Cardiac muscle cell (in vitro differentiated cells and primary cell): ENCODE data around the gene C12orf43. TPM values are rescaled to one million over a fixed set of nuclear protein-coding genes. Genes with fewer than 3 reads are reported as not detected.

Experiments
- DNase-seq, 2 donors: peaks; one replicate each; pipeline versions ENCODE4 v3.0.0 to v3.0.0-alpha.2; 2010 to 2017; ENCODE audit warnings: low read depth in 1 of 2, low spot score in 1 of 2
- H3K27ac ChIP-seq: fragments of 200-600 bp; sonication (generic); 2 replicates; pipeline ENCODE4 v1.5.1; 2016
- H3K27me3 ChIP-seq: fragments of 200-600 bp; sonication (generic); 2 replicates; pipeline ENCODE4 v1.6.0; 2016; ENCODE audit warnings: control low read depth
- H3K36me3 ChIP-seq: fragments of 200-600 bp; sonication (generic); 2 replicates; pipeline ENCODE4 v1.5.1; 2016; ENCODE audit warnings: control low read depth
- H3K4me1 ChIP-seq: fragments of 200-600 bp; sonication (generic); 2 replicates; pipeline ENCODE4 v1.8.1; 2017; ENCODE audit warnings: low read depth, mild to moderate bottlenecking, mixed run types
- H3K4me3 ChIP-seq: fragments of 200-600 bp; sonication (generic); 2 replicates; pipeline ENCODE4 v1.5.1; 2016; ENCODE audit warnings: mild to moderate bottlenecking
- H3K9me3 ChIP-seq: fragments of 200-600 bp; sonication (generic); 2 replicates; pipeline ENCODE4 v1.5.1; 2017; ENCODE audit warnings: low read depth, mild to moderate bottlenecking, control low read depth
- polyA plus RNA-seq: library from polyadenylated mRNA; unstranded; fragments of >200 nt; fragmentation: Nextera tagmentation; extraction: Ambion mirVana; gene quantifications from 2 replicates; pipeline ENCODE4 v1.2.1, GENCODE V29; 2016
- total RNA-seq: library from RNA; depleted of rRNA; stranded (reverse); fragments of >200 nt; gene quantifications from 2 replicates; pipeline ENCODE4 v1.2.3, GENCODE V29; 2016
- TF ChIP-seq, protein P1 (sequence below): IDR thresholded peaks from 2 replicates; pipeline ENCODE4 v1.5.1; 2012; ENCODE audit warnings: low read depth, mild to moderate bottlenecking, low read length

C12orf43 gene
- total and polyA plus RNA-seq, 2 experiments from 2014 or later, result 20.5 to 24.4 TPM

DNA sequence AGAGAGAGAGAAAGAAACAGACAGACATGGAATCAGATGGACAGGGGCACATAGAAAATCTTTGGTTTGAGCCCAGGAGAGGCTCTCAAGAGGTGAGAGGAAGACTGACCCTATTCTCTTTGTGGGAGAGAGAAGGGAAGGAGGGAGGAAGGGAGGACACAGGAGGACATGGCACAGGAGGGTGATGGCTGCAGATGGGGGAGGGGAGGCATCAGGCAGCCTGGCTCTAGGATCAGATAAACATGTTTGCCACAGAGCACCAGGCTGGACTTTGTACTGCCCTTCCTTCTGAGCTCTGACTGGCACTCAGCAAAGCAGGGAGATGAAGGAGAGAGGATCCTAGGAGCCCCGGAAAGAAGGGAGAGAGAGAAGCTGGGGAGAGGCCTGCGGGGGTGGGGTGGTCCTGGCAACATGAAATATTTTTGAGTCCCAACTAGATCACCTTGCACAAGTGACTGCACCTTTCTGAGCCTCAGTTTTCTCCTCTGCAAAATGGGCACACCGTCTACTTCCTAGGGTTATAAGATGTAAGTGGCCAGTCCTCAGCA, 31.9 kb downstream of the C12orf43 start:
- TF ChIP-seq, protein P1, sequence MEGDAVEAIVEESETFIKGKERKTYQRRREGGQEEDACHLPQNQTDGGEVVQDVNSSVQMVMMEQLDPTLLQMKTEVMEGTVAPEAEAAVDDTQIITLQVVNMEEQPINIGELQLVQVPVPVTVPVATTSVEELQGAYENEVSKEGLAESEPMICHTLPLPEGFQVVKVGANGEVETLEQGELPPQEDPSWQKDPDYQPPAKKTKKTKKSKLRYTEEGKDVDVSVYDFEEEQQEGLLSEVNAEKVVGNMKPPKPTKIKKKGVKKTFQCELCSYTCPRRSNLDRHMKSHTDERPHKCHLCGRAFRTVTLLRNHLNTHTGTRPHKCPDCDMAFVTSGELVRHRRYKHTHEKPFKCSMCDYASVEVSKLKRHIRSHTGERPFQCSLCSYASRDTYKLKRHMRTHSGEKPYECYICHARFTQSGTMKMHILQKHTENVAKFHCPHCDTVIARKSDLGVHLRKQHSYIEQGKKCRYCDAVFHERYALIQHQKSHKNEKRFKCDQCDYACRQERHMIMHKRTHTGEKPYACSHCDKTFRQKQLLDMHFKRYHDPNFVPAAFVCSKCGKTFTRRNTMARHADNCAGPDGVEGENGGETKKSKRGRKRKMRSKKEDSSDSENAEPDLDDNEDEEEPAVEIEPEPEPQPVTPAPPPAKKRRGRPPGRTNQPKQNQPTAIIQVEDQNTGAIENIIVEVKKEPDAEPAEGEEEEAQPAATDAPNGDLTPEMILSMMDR, result no peak
- Histone ChIP-seq H3K27ac (no peak overlapping the region), H3K36me3 (no peaks in the 10 kb centered on the region), H3K27me3 (no peaks in the 10 kb centered on the region), H3K9me3 (no peaks in the 10 kb centered on the region), H3K4me3 (no peak overlapping the region), H3K4me1 (no peaks in the 10 kb centered on the region)
- DNase-seq, result no peak

DNA sequence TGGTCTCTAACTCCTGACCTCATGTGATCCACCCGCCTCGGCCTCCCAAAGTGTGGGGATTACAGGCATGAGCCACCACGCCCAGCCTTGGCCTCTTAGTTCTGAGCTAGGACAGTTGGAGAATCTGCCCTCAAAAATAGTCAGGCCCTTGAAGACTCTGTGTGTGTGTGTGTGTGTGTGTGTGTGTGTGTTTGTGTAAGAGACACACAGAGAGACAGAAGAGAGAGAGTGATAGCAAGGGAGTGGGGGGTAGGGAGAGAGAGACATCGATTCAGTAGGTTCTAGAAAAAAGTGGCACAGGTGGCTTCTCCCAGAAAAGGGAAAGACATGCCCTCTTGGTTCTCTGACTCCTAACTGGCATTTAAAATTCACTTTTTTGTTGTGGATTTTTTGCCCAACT, 32.5 kb downstream of the C12orf43 start:
- DNase-seq, result no peak
- H3K9me3 ChIP-seq, result no peaks in the 10 kb centered on the region
- no peak overlapping the region for H3K4me3 ChIP-seq
- no peaks in the 10 kb centered on the region for H3K4me1 ChIP-seq
- H3K36me3 ChIP-seq, result no peaks in the 10 kb centered on the region
- H3K27ac ChIP-seq, result no peak overlapping the region
- TF ChIP-seq, protein P1, result no peak
- H3K27me3 ChIP-seq, result no peaks in the 10 kb centered on the region

DNA sequence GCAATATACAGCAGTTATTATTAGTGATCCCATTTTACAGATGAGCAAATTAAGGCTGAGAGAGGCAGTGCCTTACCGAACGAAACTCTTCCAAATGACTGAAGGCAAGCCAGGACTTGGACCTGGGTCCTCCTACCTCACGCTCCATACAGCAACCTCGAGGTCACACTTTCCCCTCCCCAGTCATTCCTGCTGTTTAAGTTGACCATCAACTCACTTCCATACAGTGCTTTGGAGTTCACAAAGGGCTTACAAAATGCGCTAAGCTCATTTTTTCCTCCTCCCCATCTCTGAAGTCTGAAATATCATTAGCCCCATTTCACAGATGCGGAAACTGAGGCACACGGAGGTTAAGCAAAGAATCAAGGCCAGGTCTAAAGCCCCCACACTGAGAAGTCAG, 33.6 kb downstream of the C12orf43 start:
- H3K27ac ChIP-seq, result no peak overlapping the region
- no peaks in the 10 kb centered on the region for H3K9me3 ChIP-seq
- TF ChIP-seq, protein P1, result no peak
- H3K4me1 ChIP-seq, result no peaks in the 10 kb centered on the region
- H3K27me3 ChIP-seq, result no peaks in the 10 kb centered on the region
- H3K4me3 ChIP-seq, result no peak overlapping the region
- no peaks in the 10 kb centered on the region for H3K36me3 ChIP-seq
- no peak for DNase-seq

DNA sequence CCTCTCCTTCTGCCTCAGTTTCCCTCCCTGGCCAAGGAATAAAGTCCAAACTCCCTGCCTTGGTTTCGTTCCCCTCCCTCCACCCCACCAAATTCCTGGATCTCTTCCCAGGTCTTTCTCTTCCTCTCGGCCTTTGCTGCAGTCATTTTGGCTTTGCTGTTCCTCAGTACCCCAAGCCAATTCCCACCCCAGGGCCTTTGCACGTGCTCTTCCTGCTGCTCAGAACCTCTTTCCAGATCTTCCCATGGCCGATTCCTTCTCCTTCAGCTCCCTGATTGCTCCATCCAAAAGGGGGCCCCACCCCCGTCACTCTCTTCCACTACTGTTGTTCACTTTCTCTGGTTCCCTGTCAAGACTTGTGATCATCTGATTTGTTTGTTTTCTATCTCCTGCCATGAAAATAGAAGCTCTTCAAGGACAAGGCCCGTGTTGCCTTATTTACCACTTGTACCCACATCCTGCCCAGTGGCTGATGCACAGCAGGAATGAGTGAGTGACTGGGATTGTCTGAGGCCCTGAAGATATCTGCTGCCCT, 34.8 kb downstream of the C12orf43 start:
- Histone ChIP-seq H3K4me3 (no peak overlapping the region), H3K27me3 (no peaks in the 10 kb centered on the region), H3K4me1 (no peaks in the 10 kb centered on the region), H3K36me3 (no peaks in the 10 kb centered on the region), H3K9me3 (no peaks in the 10 kb centered on the region), H3K27ac (no peak overlapping the region)
- DNase-seq, result no peak
- TF ChIP-seq, protein P1, result no peak

DNA sequence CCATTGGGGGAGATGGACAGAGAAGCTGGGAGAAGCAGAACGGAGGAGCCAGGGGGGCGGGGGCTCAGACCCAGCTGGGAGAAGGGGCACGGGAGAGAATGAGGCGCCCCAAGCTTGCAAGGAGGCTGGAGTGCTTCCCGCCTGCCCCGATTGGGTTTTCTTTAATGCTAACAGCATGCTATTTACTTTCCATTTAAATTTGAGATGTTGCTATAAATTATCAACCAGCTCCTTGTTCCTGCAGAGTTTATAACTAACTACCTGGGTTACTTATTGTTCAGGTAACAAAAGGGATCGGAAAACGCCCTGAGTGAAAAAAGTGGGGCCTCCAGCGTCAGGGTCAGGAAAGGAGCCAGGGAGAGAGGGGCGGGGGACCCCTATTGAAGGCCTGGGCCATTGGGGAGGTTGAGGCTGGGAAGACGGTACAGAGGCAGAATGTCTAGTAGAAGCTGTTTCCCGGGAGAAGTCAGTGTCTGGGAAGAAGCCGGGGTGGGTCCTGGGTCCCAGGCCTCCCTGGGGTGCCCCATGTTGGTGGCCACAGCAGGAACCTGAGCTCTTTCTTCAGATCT, 35.4 kb downstream of the C12orf43 start:
- Histone ChIP-seq H3K4me1 (no peaks in the 10 kb centered on the region), H3K9me3 (no peaks in the 10 kb centered on the region), H3K4me3 (no peak overlapping the region), H3K36me3 (no peaks in the 10 kb centered on the region), H3K27ac (no peak overlapping the region), H3K27me3 (no peaks in the 10 kb centered on the region)
- no peak for DNase-seq
- TF ChIP-seq, protein P1, result no peak
